Measurements from ENCODE around the gene NFIC.
A peak's percentile ranks its signal among the peaks of the same experiment; 100 is the strongest.
"Not testable (repeated sequence)": the region's sequence is repeated elsewhere in the genome, so short reads cannot be mapped to it uniquely, and the experiment has no call there.

The NFIC gene

GRCh38 chr19:3382460-3383100 lies 16.2 kb downstream of the NFIC start:
- no peak overlapping the region for H3K4me3 ChIP-seq (replicated peaks in 1 of 2; ENCODE audit: low read depth in 2 of 2, low read length in 2 of 2)
- TF ChIP-seq CTCF (IDR thresholded peaks at IDR 0.05; ENCODE audit: low read depth, low read length): no peak

GRCh38 chr19:3383121-3383722 lies 16.8 kb downstream of the NFIC start:
- no peak for DNase-seq (ENCODE audit: low read depth in 2 of 2)
- TF ChIP-seq CTCF (IDR thresholded peaks at IDR 0.05; ENCODE audit: low read depth, low read length): no peak
- no peak overlapping the region for H3K4me3 ChIP-seq (replicated peaks in 1 of 2; ENCODE audit: low read depth in 2 of 2, low read length in 2 of 2)

More at GRCh38 chr19:3382460-3383100, 16.2 kb downstream of the NFIC start:
- no peak for DNase-seq (ENCODE audit: low read depth in 2 of 2)

GRCh38 chr19:3386447-3387234 lies 20.3 kb downstream of the NFIC start:
- no peak for TF ChIP-seq CTCF (IDR thresholded peaks at IDR 0.05; ENCODE audit: low read depth, low read length)
- DNase-seq (ENCODE audit: low read depth in 2 of 2): no peak
- no peak overlapping the region for H3K4me3 ChIP-seq (replicated peaks in 1 of 2; ENCODE audit: low read depth in 2 of 2, low read length in 2 of 2)

GRCh38 chr19:3387645-3388589 lies 21.5 kb downstream of the NFIC start:
- TF ChIP-seq CTCF (IDR thresholded peaks at IDR 0.05; ENCODE audit: low read depth, low read length): no peak
- no peak overlapping the region for H3K4me3 ChIP-seq (replicated peaks in 1 of 2; ENCODE audit: low read depth in 2 of 2, low read length in 2 of 2)
- peak in 1 of 2 donors; percentile 72 for DNase-seq (ENCODE audit: low read depth in 2 of 2)

- H3K4me3 ChIP-seq (replicated peaks in 1 of 2; ENCODE audit: low read depth in 2 of 2, low read length in 2 of 2): no peak overlapping the region
- DNase-seq (ENCODE audit: low read depth in 2 of 2): no peak
- no peak for TF ChIP-seq CTCF (IDR thresholded peaks at IDR 0.05; ENCODE audit: low read depth, low read length)
Measured at GRCh38 chr19:3389446-3389778, 23.0 kb downstream of the NFIC start.

GRCh38 chr19:3389876-3390371 lies 23.5 kb downstream of the NFIC start:
- peak; percentile 37 to 53 for DNase-seq (ENCODE audit: low read depth in 2 of 2)
- TF ChIP-seq CTCF (IDR thresholded peaks at IDR 0.05; ENCODE audit: low read depth, low read length): no peak
- H3K4me3 ChIP-seq (replicated peaks in 1 of 2; ENCODE audit: low read depth in 2 of 2, low read length in 2 of 2): no peak overlapping the region

GRCh38 chr19:3391911-3392310 lies 25.5 kb downstream of the NFIC start:
- H3K4me3 ChIP-seq (replicated peaks in 1 of 2; ENCODE audit: low read depth in 2 of 2, low read length in 2 of 2); DNase-seq (ENCODE audit: low read depth in 2 of 2): not testable (repeated sequence)

All from cardiac fibroblast (primary cell).